ENCODE results near the gene COL5A2. TPM values are rescaled to one million over a fixed set of nuclear protein-coding genes. Genes with fewer than 3 reads are reported as not detected.

Gene COL5A2
- total and polyA plus RNA-seq, 2 experiments from 2014 or later, result 252 to 974 TPM

GRCh38 chr2:189111063-189111715 lies 68.4 kb downstream of the COL5A2 start:
- no peak for DNase-seq
- 96 to 98% methylated on average over 2 of the region's 2 CpGs for WGBS, 2 experiments (ENCODE audit: low coverage in 1 of 2, low lambda C conversion rate in 2 of 2, missing lambda C conversion rate in 2 of 2)
- no peak overlapping the region for H2AFZ ChIP-seq
- H3K36me3 ChIP-seq (ENCODE audit: low read depth), result peaks cover 38% of the 10 kb centered on the region
- H3K4me3 ChIP-seq, result no peak overlapping the region
- no peak overlapping the region for H3K9ac ChIP-seq
- peaks cover 22% of the 10 kb centered on the region for H3F3A ChIP-seq (ENCODE audit: insufficient read depth)
- peaks cover 62% of the 10 kb centered on the region for H3K4me1 ChIP-seq (ENCODE audit: insufficient read depth)
- no peak overlapping the region; the same call in 1 of the 2 replicates for H3K27ac ChIP-seq
- no peaks in the 10 kb centered on the region for H3K9me3 ChIP-seq (ENCODE audit: low read depth)
- no peak overlapping the region for H3K4me2 ChIP-seq (ENCODE audit: unreplicated experiment)
- H3K27me3 ChIP-seq (replicated peaks; ENCODE audit: insufficient read depth), result no peaks in the 10 kb centered on the region
- no peaks in the 10 kb centered on the region for H4K20me1 ChIP-seq (ENCODE audit: insufficient read depth)
- TF ChIP-seq EZH2phosphoT487 (IDR thresholded peaks at IDR 0.05; ENCODE audit: insufficient read depth, low read depth), result no peak
- H3K79me2 ChIP-seq (ENCODE audit: insufficient read depth), result peaks cover 94% of the 10 kb centered on the region
- in situ Hi-C loops (cut with MboI), result no loop called here
- H3K9me2 ChIP-seq (ENCODE audit: insufficient read depth), result no peaks in the 10 kb centered on the region

DNA sequence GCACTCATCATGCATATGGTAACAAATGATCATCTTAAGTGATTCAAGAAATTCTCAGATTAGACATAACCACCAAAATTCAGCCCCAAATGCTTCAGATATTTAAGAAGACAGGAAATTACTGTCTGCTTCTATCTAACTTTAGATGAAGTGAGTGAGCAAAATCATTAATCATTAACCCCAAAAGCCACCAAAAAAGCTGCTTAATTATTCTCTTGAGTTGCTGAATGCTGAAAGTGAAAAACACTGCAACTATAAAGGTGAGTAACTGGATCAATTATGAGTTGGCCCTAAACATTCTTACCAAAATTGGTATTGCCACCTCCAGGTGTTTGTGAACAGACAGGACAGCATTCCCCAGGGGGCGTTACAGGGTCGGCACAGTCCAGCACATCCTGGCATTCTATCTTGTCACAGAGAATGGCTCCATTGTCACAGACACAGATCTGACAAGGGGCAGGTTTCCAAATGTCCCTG lies 69.6 kb downstream of the COL5A2 start:
- H3F3A ChIP-seq (ENCODE audit: insufficient read depth), result peaks cover 25% of the 10 kb centered on the region
- 25 to 43% methylated on average over 2 of the region's 2 CpGs for WGBS, 2 experiments (ENCODE audit: low coverage in 1 of 2, low lambda C conversion rate in 2 of 2, missing lambda C conversion rate in 2 of 2)
- no peaks in the 10 kb centered on the region for H3K9me2 ChIP-seq (ENCODE audit: insufficient read depth)
- peaks cover 59% of the 10 kb centered on the region for H3K4me1 ChIP-seq (ENCODE audit: insufficient read depth)
- no peak overlapping the region for H2AFZ ChIP-seq
- peak overlapping the region; percentile 31 for H3K27ac ChIP-seq
- no peak overlapping the region for H3K4me3 ChIP-seq
- no peaks in the 10 kb centered on the region for H3K9me3 ChIP-seq (ENCODE audit: low read depth)
- in situ Hi-C loops (cut with MboI), result loop anchor here (10.0 kb wide), 1 partner anchor 175 kb away; no protein-coding TSS in a partner anchor
- DNase-seq, result no peak
- no peak overlapping the region; the same call in 1 of the 2 replicates for H3K9ac ChIP-seq
- no peaks in the 10 kb centered on the region for H4K20me1 ChIP-seq (ENCODE audit: insufficient read depth)
- no peaks in the 10 kb centered on the region for H3K27me3 ChIP-seq (replicated peaks; ENCODE audit: insufficient read depth)
- peak overlapping the region; percentile 12 for H3K4me2 ChIP-seq (ENCODE audit: unreplicated experiment)
- TF ChIP-seq EZH2 (IDR thresholded peaks at IDR 0.05; ENCODE audit: insufficient read depth, poor library complexity, severe bottlenecking) (no peak), EZH2phosphoT487 (IDR thresholded peaks at IDR 0.05; ENCODE audit: insufficient read depth, low read depth) (no peak)
- peaks cover 94% of the 10 kb centered on the region for H3K79me2 ChIP-seq (ENCODE audit: insufficient read depth)
- H3K36me3 ChIP-seq (ENCODE audit: low read depth), result peaks cover 51% of the 10 kb centered on the region

DNA sequence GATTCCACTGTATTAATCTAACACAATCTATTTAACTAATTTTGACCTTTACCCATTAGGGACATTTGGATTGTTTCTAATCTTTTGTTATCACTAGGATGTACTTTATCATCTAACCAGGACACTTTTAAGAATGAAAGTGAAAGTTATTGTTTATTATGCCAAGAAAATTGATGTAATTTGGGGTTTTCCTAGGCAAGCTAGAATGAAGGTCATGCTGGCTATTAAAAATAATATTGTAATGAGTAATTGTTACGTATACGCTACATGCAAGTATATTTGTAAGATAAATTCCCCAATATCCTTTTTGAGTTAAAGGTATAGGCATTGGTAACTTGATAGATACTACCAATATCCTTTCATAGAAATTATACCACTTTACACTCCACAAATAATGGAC lies 74.6 kb downstream of the COL5A2 start:
- Histone ChIP-seq H3K36me3 (ENCODE audit: low read depth) (peaks cover 77% of the 10 kb centered on the region), H4K20me1 (ENCODE audit: insufficient read depth) (no peaks in the 10 kb centered on the region), H3K4me2 (ENCODE audit: unreplicated experiment) (peak overlapping the region; percentile 23), H3K9me2 (ENCODE audit: insufficient read depth) (no peaks in the 10 kb centered on the region), H3K27ac (no peak overlapping the region), H3K27me3 (replicated peaks; ENCODE audit: insufficient read depth) (no peaks in the 10 kb centered on the region), H3K79me2 (ENCODE audit: insufficient read depth) (peaks cover 95% of the 10 kb centered on the region), H3K9ac (no peak overlapping the region), H3K4me3 (no peak overlapping the region), H2AFZ (no peak overlapping the region), H3F3A (ENCODE audit: insufficient read depth) (peaks cover 18% of the 10 kb centered on the region), H3K4me1 (ENCODE audit: insufficient read depth) (peaks cover 40% of the 10 kb centered on the region), H3K9me3 (ENCODE audit: low read depth) (no peaks in the 10 kb centered on the region)
- no peak for DNase-seq
- TF ChIP-seq EZH2 (IDR thresholded peaks at IDR 0.05; ENCODE audit: insufficient read depth, poor library complexity, severe bottlenecking), result no peak
- no peak for TF ChIP-seq EZH2phosphoT487 (IDR thresholded peaks at IDR 0.05; ENCODE audit: insufficient read depth, low read depth)
- WGBS, 2 experiments (ENCODE audit: low coverage in 1 of 2, low lambda C conversion rate in 2 of 2, missing lambda C conversion rate in 2 of 2), result 74 to 83% methylated on average over 2 of the region's 2 CpGs
- in situ Hi-C loops (cut with MboI), result loop anchor here (10.0 kb wide), 1 partner anchor 180 kb away; no protein-coding TSS in a partner anchor

DNA sequence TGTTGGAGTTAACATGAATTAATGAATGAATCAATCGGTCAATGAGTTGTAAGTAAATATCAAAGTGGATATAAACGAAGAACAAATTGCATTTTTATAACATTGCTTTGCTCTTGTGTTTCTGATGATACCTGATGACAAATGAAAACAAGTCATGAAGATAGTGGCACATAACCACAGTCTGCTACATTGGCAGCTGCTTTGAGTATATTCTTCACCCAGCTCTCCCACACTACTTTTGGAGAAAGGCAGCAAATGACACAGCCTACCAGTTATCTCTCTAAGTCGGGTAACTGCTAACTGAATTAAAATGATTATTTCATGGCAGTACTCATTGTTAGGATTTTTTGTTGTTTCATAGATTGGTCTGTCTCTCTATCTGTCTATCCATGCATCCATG lies 76.8 kb downstream of the COL5A2 start:
- no peak overlapping the region for H3K27ac ChIP-seq
- H3K4me1 ChIP-seq (ENCODE audit: insufficient read depth), result peaks cover 33% of the 10 kb centered on the region
- H3K79me2 ChIP-seq (ENCODE audit: insufficient read depth), result peaks cover 93% of the 10 kb centered on the region
- no peak overlapping the region for H3K4me3 ChIP-seq
- 65 to 68% methylated on average over 3 of the region's 3 CpGs for WGBS, 2 experiments (ENCODE audit: low coverage in 1 of 2, low lambda C conversion rate in 2 of 2, missing lambda C conversion rate in 2 of 2)
- H3K9me2 ChIP-seq (ENCODE audit: insufficient read depth), result no peaks in the 10 kb centered on the region
- no peak for TF ChIP-seq EZH2phosphoT487 (IDR thresholded peaks at IDR 0.05; ENCODE audit: insufficient read depth, low read depth)
- no peak for TF ChIP-seq EZH2 (IDR thresholded peaks at IDR 0.05; ENCODE audit: insufficient read depth, poor library complexity, severe bottlenecking)
- no peak overlapping the region for H3K9ac ChIP-seq
- DNase-seq, result no peak
- H4K20me1 ChIP-seq (ENCODE audit: insufficient read depth), result no peaks in the 10 kb centered on the region
- no peak overlapping the region for H3K4me2 ChIP-seq (ENCODE audit: unreplicated experiment)
- in situ Hi-C loops (cut with MboI), result loop anchor here (10.0 kb wide), 1 partner anchor 182 kb away; no protein-coding TSS in a partner anchor
- peaks cover 78% of the 10 kb centered on the region for H3K36me3 ChIP-seq (ENCODE audit: low read depth)
- peaks cover 29% of the 10 kb centered on the region for H3F3A ChIP-seq (ENCODE audit: insufficient read depth)
- H2AFZ ChIP-seq, result no peak overlapping the region
- H3K27me3 ChIP-seq (replicated peaks; ENCODE audit: insufficient read depth), result no peaks in the 10 kb centered on the region
- no peaks in the 10 kb centered on the region for H3K9me3 ChIP-seq (ENCODE audit: low read depth)
